Transverse colon (tissue), 4 donors: Measurements from ENCODE around the gene PTH1R.

ENCODE experiments used
- POLR2AphosphoS5 ChIP-seq, 3 donors: sonication (generic); formaldehyde crosslinking; IDR thresholded peaks; one replicate each; pipeline ENCODE4 v1.6.1; 2016; ENCODE audit warnings: antibody characterized with exemption in 3 of 3
- TF ChIP-seq, protein P1 (sequence below), 5 experiments: fragments of 200-600 bp in 3 of 5; fragments of 450-650 bp in 2 of 5; sonication (generic) in 3 of 5; IDR thresholded peaks; 1 replicate in 2 of 5; 2 replicates in 3 of 5; pipeline ENCODE4 v1.5.1; 2016 to 2017; ENCODE audit warnings: antibody characterized with exemption in 5 of 5, inconsistent platforms in 3 of 5, mild to moderate bottlenecking in 2 of 5, moderate library complexity in 1 of 5

DNA sequence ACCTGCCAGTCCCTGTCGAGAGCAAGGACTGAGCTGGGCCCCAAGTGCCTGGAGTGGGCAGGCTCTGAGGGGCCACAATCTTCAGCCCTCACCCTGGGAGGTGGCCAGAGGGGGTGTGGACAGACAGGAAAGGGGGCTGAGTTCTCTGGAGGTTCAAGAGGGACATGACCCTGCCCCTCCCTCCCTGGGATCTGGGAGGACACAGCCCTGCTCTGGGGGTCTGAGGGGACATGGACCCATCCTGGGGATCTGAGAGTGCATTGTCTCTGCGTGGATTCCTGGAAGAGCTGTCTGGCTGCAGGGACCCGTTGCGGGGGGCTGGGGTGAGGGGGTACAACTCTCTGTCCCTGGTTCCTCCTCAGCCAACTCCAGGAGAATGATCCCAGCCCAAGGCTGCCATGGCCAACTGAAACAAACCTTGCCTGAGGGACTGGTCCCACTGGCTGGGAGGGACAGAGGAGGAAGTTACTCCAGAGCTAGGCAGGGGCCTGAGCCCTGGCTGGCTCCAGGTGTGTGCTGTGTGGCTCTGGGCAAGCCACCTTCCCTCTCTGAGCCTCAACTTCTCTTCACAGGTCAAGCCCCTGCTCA lies 29.0 kb downstream of the PTH1R start:
- no peak for TF ChIP-seq POLR2AphosphoS5 (IDR thresholded peaks at IDR 0.05)
- TF ChIP-seq, protein P1, sequence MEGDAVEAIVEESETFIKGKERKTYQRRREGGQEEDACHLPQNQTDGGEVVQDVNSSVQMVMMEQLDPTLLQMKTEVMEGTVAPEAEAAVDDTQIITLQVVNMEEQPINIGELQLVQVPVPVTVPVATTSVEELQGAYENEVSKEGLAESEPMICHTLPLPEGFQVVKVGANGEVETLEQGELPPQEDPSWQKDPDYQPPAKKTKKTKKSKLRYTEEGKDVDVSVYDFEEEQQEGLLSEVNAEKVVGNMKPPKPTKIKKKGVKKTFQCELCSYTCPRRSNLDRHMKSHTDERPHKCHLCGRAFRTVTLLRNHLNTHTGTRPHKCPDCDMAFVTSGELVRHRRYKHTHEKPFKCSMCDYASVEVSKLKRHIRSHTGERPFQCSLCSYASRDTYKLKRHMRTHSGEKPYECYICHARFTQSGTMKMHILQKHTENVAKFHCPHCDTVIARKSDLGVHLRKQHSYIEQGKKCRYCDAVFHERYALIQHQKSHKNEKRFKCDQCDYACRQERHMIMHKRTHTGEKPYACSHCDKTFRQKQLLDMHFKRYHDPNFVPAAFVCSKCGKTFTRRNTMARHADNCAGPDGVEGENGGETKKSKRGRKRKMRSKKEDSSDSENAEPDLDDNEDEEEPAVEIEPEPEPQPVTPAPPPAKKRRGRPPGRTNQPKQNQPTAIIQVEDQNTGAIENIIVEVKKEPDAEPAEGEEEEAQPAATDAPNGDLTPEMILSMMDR (IDR thresholded peaks at IDR 0.05), result no peak
